ENCODE measurements around the gene CT47C1.
"Not testable (repeated sequence)": the region's sequence is repeated elsewhere in the genome, so short reads cannot be mapped to it uniquely, and the experiment has no call there.

The CT47C1 gene

GRCh38 chrX:119072744-119073143 lies at the start of gene CT47C1:
Gene CT47C1 (plus strand): TSS chrX:119072993. CDS start chrX:119073226, 233 bp downstream.
- H3K4me1 ChIP-seq (ENCODE audit: control insufficient read depth, insufficient read depth, low read length), result no peaks in the 10 kb centered on the region
- DNase-seq (ENCODE audit: low read depth), result no peak
- H3K36me3 ChIP-seq (ENCODE audit: control insufficient read depth, insufficient read depth, low read length, severe bottlenecking), result no peaks in the 10 kb centered on the region
- peaks cover 48% of the 10 kb centered on the region for H3K27me3 ChIP-seq (replicated peaks; ENCODE audit: control insufficient read depth, insufficient read depth, low read length)
- no peak within 1 kb of the TSS for H3K9ac ChIP-seq (ENCODE audit: low read length)
- H3K9me3 ChIP-seq (ENCODE audit: control insufficient read depth, low read length), result no peaks in the 10 kb centered on the region
- H3K4me3 ChIP-seq (ENCODE audit: low read length), result no peak within 1 kb of the TSS

GRCh38 chrX:119025900-119026299 lies 46.9 kb upstream of the CT47C1 start:
- H3K9me3 ChIP-seq (ENCODE audit: control insufficient read depth, low read length), result no peaks in the 10 kb centered on the region
- peaks cover 8% of the 10 kb centered on the region for H3K27me3 ChIP-seq (replicated peaks; ENCODE audit: control insufficient read depth, insufficient read depth, low read length)
- H3K9ac ChIP-seq (ENCODE audit: low read length), result no peak overlapping the region
- no peak overlapping the region for H3K4me3 ChIP-seq (ENCODE audit: low read length)
- DNase-seq (ENCODE audit: low read depth), result no peak
- no peaks in the 10 kb centered on the region for H3K36me3 ChIP-seq (ENCODE audit: control insufficient read depth, insufficient read depth, low read length, severe bottlenecking)
- no peaks in the 10 kb centered on the region for H3K4me1 ChIP-seq (ENCODE audit: control insufficient read depth, insufficient read depth, low read length)

- not testable (repeated sequence) for H3K4me1 ChIP-seq (ENCODE audit: control insufficient read depth, insufficient read depth, low read length); H3K36me3 ChIP-seq (ENCODE audit: control insufficient read depth, insufficient read depth, low read length, severe bottlenecking); H3K9me3 ChIP-seq (ENCODE audit: control insufficient read depth, low read length); H3K4me3 ChIP-seq (ENCODE audit: low read length); H3K9ac ChIP-seq (ENCODE audit: low read length); DNase-seq (ENCODE audit: low read depth); H3K27me3 ChIP-seq (replicated peaks; ENCODE audit: control insufficient read depth, insufficient read depth, low read length)
These were observed 46.4 kb upstream of the CT47C1 start for GRCh38 chrX:119026344-119026743.

- H3K9ac ChIP-seq (ENCODE audit: low read length); H3K9me3 ChIP-seq (ENCODE audit: control insufficient read depth, low read length); H3K27me3 ChIP-seq (replicated peaks; ENCODE audit: control insufficient read depth, insufficient read depth, low read length); DNase-seq (ENCODE audit: low read depth); H3K36me3 ChIP-seq (ENCODE audit: control insufficient read depth, insufficient read depth, low read length, severe bottlenecking); H3K4me3 ChIP-seq (ENCODE audit: low read length); H3K4me1 ChIP-seq (ENCODE audit: control insufficient read depth, insufficient read depth, low read length): not testable (repeated sequence)
These were observed 44.6 kb upstream of the CT47C1 start for GRCh38 chrX:119027960-119028732.

GRCh38 chrX:119028733-119029330 lies 44.0 kb upstream of the CT47C1 start:
- H3K27me3 ChIP-seq (replicated peaks; ENCODE audit: control insufficient read depth, insufficient read depth, low read length), result peaks cover 5% of the 10 kb centered on the region
- H3K4me3 ChIP-seq (ENCODE audit: low read length), result no peak overlapping the region
- H3K9ac ChIP-seq (ENCODE audit: low read length), result no peak overlapping the region
- H3K36me3 ChIP-seq (ENCODE audit: control insufficient read depth, insufficient read depth, low read length, severe bottlenecking), result no peaks in the 10 kb centered on the region
- H3K4me1 ChIP-seq (ENCODE audit: control insufficient read depth, insufficient read depth, low read length), result no peaks in the 10 kb centered on the region
- DNase-seq (ENCODE audit: low read depth), result no peak
- peaks cover 9% of the 10 kb centered on the region for H3K9me3 ChIP-seq (ENCODE audit: control insufficient read depth, low read length)

GRCh38 chrX:119029656-119030055 lies 43.1 kb upstream of the CT47C1 start:
- peaks cover 17% of the 10 kb centered on the region for H3K9me3 ChIP-seq (ENCODE audit: control insufficient read depth, low read length)
- DNase-seq (ENCODE audit: low read depth); H3K9ac ChIP-seq (ENCODE audit: low read length); H3K4me1 ChIP-seq (ENCODE audit: control insufficient read depth, insufficient read depth, low read length); H3K36me3 ChIP-seq (ENCODE audit: control insufficient read depth, insufficient read depth, low read length, severe bottlenecking); H3K4me3 ChIP-seq (ENCODE audit: low read length); H3K27me3 ChIP-seq (replicated peaks; ENCODE audit: control insufficient read depth, insufficient read depth, low read length): not testable (repeated sequence)

- DNase-seq (ENCODE audit: low read depth), result no peak
- Histone ChIP-seq H3K4me3 (ENCODE audit: low read length) (no peak overlapping the region), H3K9me3 (ENCODE audit: control insufficient read depth, low read length) (peaks cover 18% of the 10 kb centered on the region), H3K36me3 (ENCODE audit: control insufficient read depth, insufficient read depth, low read length, severe bottlenecking) (no peaks in the 10 kb centered on the region), H3K4me1 (ENCODE audit: control insufficient read depth, insufficient read depth, low read length) (no peaks in the 10 kb centered on the region), H3K9ac (ENCODE audit: low read length) (no peak overlapping the region), H3K27me3 (replicated peaks; ENCODE audit: control insufficient read depth, insufficient read depth, low read length) (peaks cover 5% of the 10 kb centered on the region)
These were observed 41.8 kb upstream of the CT47C1 start for GRCh38 chrX:119030990-119031389.

- H3K9ac ChIP-seq (ENCODE audit: low read length), result no peak overlapping the region
- no peaks in the 10 kb centered on the region for H3K36me3 ChIP-seq (ENCODE audit: control insufficient read depth, insufficient read depth, low read length, severe bottlenecking)
- H3K27me3 ChIP-seq (replicated peaks; ENCODE audit: control insufficient read depth, insufficient read depth, low read length), result no peaks in the 10 kb centered on the region
- peak; percentile 6 for DNase-seq (ENCODE audit: low read depth)
- H3K4me1 ChIP-seq (ENCODE audit: control insufficient read depth, insufficient read depth, low read length), result peaks cover 11% of the 10 kb centered on the region
- H3K4me3 ChIP-seq (ENCODE audit: low read length), result no peak overlapping the region
- H3K9me3 ChIP-seq (ENCODE audit: control insufficient read depth, low read length), result peaks cover 18% of the 10 kb centered on the region
These were observed 36.4 kb upstream of the CT47C1 start for GRCh38 chrX:119036107-119037029.

GRCh38 chrX:119040432-119040831 lies 32.4 kb upstream of the CT47C1 start:
- H3K4me1 ChIP-seq (ENCODE audit: control insufficient read depth, insufficient read depth, low read length), result peaks cover 17% of the 10 kb centered on the region
- no peak overlapping the region for H3K4me3 ChIP-seq (ENCODE audit: low read length)
- no peak overlapping the region for H3K9ac ChIP-seq (ENCODE audit: low read length)
- no peak for DNase-seq (ENCODE audit: low read depth)
- no peaks in the 10 kb centered on the region for H3K36me3 ChIP-seq (ENCODE audit: control insufficient read depth, insufficient read depth, low read length, severe bottlenecking)
- no peaks in the 10 kb centered on the region for H3K27me3 ChIP-seq (replicated peaks; ENCODE audit: control insufficient read depth, insufficient read depth, low read length)
- H3K9me3 ChIP-seq (ENCODE audit: control insufficient read depth, low read length), result no peaks in the 10 kb centered on the region

- Histone ChIP-seq H3K9me3 (ENCODE audit: control insufficient read depth, low read length) (no peaks in the 10 kb centered on the region), H3K4me1 (ENCODE audit: control insufficient read depth, insufficient read depth, low read length) (peaks cover 17% of the 10 kb centered on the region), H3K27me3 (replicated peaks; ENCODE audit: control insufficient read depth, insufficient read depth, low read length) (no peaks in the 10 kb centered on the region), H3K4me3 (ENCODE audit: low read length) (no peak overlapping the region), H3K36me3 (ENCODE audit: control insufficient read depth, insufficient read depth, low read length, severe bottlenecking) (no peaks in the 10 kb centered on the region), H3K9ac (ENCODE audit: low read length) (no peak overlapping the region)
- DNase-seq (ENCODE audit: low read depth), result peak; percentile 76
These were observed 31.6 kb upstream of the CT47C1 start for GRCh38 chrX:119041175-119041574.

- no peaks in the 10 kb centered on the region for H3K9me3 ChIP-seq (ENCODE audit: control insufficient read depth, low read length)
- no peak for DNase-seq (ENCODE audit: low read depth)
- no peak overlapping the region for H3K4me3 ChIP-seq (ENCODE audit: low read length)
- peaks cover 17% of the 10 kb centered on the region for H3K4me1 ChIP-seq (ENCODE audit: control insufficient read depth, insufficient read depth, low read length)
- no peak overlapping the region for H3K9ac ChIP-seq (ENCODE audit: low read length)
- no peaks in the 10 kb centered on the region for H3K27me3 ChIP-seq (replicated peaks; ENCODE audit: control insufficient read depth, insufficient read depth, low read length)
- H3K36me3 ChIP-seq (ENCODE audit: control insufficient read depth, insufficient read depth, low read length, severe bottlenecking), result no peaks in the 10 kb centered on the region
These were observed 30.8 kb upstream of the CT47C1 start for GRCh38 chrX:119042040-119042439.
